OCI-LY7 (cell line): ENCODE data around the gene MSH3.

Experiments
- CTCF ChIP-seq: fragments of 200-600 bp; sonication (generic); conservative IDR thresholded peaks from 2 replicates; pipeline ENCODE4 v1.5.1; 2014; ENCODE audit warnings: mild to moderate bottlenecking, antibody characterized with exemption, low read length, moderate library complexity, mixed read lengths
- EZH2phosphoT487 ChIP-seq: fragments of 200-600 bp; sonication (generic); IDR thresholded peaks from 2 replicates; pipeline ENCODE4 v1.6.1; 2018; ENCODE audit warnings: low read depth, borderline replicate concordance, mild to moderate bottlenecking, mixed run types, antibody characterized with exemption, low read length, moderate library complexity, mixed read lengths

GRCh38 chr5:80704221-80704620 lies 49.8 kb downstream of the MSH3 start:
- TF ChIP-seq CTCF (no peak), EZH2phosphoT487 (no peak)
